GM13976 (cell line): ENCODE results near the gene AMOT.

ENCODE experiments used
- DNase-seq: peaks from one replicate; pipeline ENCODE4 v3.0.0; 2012; ENCODE audit warnings: low spot score
- in situ Hi-C: fragments of 300-500 bp; cut with MboI; formaldehyde crosslinking; loops from one replicate; pipeline ENCODE4 v1.12.0; 2022; ENCODE audit warnings: low sequenced_read_pairs, mixed read lengths, inconsistent platforms; ENCODE audit not compliant: unreplicated experiment
- TF ChIP-seq, protein P1 (sequence below): IDR thresholded peaks from 2 replicates; pipeline ENCODE4 v1.5.1; 2012; ENCODE audit warnings: borderline replicate concordance, mild to moderate bottlenecking; ENCODE audit not compliant: insufficient read depth; ENCODE audit errors: extremely low read depth, missing control alignments, control extremely low read depth

The AMOT gene

DNA sequence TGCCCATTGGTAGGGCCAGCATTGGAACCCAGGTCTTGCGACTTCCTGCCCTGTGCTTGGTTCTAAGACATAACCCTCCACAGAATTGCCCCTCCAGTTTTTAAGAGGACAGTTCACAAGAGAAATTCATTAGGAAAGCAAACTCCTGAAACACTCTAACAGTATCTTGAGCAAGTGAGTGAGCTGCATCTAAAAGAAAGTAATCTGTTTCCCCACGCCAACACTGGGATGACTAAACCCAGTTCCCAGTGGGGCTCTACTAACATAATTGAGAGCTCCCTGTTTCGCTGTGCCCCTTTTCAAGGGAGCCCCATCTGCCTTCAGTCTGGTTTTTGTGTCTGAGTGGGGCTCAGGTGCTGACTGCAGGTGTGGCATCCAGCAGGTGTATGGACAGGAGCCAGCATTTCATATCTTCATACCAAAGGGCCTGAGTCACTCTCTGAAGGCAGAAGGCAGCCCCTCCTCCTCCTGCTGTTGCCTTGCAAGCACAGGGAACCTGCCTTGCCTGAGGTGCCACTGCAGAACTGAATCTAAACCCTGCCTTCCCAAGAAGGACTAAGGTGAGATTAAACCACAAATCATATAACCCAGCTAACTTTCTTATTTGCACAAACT, 8.0 kb downstream of the AMOT start:
- no peak for DNase-seq

DNA sequence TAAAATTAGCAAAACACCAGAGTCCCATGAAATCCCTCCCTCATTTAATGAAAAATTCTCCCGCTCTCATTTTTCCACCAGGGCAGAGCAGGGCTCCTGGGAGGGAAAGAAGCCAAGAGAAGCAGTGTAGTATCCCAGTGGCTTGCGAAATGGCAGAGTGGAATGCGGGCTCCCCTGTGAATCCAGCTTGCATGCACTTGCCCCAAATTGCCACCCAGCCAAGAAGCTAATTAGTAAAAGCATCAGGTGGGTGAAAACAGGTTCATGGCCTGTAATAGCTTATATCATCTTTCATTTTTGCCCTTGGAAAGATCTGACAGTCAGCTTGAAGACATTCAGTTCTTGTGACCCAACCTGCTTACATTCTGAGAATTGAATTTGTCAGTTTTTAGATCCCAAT, 10.1 kb downstream of the AMOT start:
- DNase-seq: no peak
- in situ Hi-C loops: no loop called here
- TF ChIP-seq, protein P1, sequence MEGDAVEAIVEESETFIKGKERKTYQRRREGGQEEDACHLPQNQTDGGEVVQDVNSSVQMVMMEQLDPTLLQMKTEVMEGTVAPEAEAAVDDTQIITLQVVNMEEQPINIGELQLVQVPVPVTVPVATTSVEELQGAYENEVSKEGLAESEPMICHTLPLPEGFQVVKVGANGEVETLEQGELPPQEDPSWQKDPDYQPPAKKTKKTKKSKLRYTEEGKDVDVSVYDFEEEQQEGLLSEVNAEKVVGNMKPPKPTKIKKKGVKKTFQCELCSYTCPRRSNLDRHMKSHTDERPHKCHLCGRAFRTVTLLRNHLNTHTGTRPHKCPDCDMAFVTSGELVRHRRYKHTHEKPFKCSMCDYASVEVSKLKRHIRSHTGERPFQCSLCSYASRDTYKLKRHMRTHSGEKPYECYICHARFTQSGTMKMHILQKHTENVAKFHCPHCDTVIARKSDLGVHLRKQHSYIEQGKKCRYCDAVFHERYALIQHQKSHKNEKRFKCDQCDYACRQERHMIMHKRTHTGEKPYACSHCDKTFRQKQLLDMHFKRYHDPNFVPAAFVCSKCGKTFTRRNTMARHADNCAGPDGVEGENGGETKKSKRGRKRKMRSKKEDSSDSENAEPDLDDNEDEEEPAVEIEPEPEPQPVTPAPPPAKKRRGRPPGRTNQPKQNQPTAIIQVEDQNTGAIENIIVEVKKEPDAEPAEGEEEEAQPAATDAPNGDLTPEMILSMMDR: no peak

More for the DNA sequence above, 8.0 kb downstream of the AMOT start:
- TF ChIP-seq, protein P1: no peak
- in situ Hi-C loops: no loop called here

DNA sequence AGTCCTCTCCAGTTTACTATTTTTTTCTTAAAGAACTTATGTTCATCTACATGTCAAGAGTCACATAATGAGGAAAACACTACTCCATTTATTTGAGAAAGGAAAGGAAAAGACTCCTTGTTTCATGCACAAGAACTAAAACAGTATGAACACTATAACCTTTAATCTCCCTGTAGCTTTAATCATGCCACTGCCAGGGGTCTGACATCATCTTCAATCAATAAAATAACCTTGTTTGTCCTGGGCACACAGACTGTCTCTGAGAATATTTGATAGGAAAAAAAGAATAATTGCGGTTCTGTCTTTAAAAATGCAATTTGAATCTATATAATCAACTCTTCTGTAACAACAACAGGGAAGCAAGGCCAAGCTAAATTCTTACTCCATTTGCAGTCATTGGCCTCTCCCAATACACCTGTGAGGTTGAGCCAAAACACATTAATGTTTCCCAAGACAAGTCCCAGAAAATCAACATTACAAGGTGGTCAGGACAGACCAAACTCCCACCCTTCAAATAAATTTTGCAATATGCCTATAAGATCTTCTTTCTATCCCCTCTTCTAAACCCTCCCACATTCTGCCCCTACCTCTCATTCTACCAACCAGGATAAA, 13.2 kb downstream of the AMOT start:
- in situ Hi-C loops: no loop called here
- DNase-seq: no peak
- TF ChIP-seq, protein P1: no peak

DNA sequence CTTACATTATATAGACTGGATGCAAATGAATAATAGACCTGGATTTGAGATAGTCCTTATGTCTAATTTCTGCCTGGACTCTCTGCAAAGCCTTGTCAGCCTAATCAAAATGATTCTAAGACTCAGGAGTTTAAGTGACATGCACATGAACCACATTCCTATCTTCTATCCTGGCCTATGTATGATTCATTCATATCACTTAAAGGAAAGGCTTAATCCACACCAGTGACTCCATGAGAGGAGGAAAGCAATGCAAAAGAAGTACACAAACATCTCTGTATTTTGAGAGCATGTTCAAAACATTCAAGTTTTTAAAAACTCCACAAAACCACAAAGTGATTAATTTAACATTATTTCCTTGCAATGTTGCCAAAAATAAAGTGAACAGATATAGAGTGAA, 14.6 kb downstream of the AMOT start:
- no peak for DNase-seq
- in situ Hi-C loops: no loop called here
- TF ChIP-seq, protein P1: no peak

DNA sequence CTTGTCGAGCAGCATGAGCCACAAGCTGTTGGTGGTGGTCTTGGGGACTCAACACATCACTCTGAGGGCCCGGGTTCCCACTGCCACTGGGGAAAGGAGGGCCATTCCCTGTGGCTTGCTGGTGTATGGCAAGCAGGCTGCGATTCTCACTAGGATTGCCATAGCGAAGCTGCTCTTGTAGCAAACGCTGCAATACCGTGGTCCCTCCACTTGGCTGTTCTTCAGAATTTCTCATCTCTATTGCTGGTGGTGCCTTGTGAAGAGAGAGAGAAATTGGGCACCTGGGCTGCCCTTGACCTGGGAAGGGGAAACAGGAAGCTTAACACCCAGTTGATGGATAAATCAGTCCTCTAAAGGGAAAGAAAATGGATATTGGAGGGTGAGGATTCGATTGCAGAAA, 17.7 kb downstream of the AMOT start:
- in situ Hi-C loops: no loop called here

DNA sequence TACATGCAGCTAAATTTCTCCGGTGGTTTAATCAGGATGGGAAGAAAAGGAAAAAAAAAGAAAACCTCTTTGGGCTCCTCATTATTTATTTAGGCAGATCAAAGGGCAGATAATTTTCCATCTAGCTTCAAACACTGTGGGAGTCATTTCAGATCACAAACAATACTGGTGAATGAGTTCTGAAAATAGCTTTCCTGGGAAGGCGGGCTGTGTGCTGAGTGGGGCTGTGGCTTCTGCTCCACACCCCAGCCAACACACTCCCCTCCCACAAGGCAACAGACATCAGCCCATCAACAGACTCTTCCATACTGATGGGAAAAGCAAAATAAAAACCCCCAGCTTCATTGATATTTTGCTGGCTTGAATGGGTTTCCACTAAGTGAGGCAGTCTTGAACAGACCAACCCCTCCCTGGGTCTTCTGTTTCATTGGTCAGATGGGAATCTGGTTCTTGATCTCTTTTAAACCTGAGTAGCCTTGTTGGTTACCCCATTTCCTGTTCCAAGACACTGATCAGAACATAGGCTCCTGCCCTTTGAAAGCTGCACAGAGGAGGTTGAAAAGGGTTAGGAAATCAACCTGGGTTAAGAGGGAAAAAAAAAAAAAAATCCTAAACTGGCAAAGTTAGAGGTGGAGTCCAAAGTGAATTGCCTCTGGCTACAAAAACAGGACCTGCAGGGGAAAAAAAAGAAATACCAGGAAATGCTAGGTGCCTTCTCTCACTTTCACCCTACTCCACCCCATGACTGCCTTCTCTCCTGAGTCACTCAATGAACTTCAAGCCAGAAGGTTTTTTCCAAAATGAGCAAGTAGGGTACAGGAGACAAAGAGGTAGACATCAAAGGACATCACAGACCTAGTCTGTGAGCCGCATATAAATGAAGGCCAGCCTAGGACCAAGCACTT, 20.0 kb downstream of the AMOT start:
- in situ Hi-C loops: no loop called here
- TF ChIP-seq, protein P1: no peak
- no peak for DNase-seq

More for the DNA sequence above, 17.7 kb downstream of the AMOT start:
- no peak for DNase-seq
- TF ChIP-seq, protein P1: no peak
